ENCODE data around the gene DYSF. TPM values are rescaled to one million over a fixed set of nuclear protein-coding genes. Genes with fewer than 3 reads are reported as not detected.
A peak's percentile ranks its signal among the peaks of the same experiment; 100 is the strongest.

Gene DYSF
- total RNA-seq, 4 donors from 2014 or later = 2.4 to 10.6 (median 4.3) TPM

GRCh38 chr2:71613953-71614925, 160.9 kb downstream of the DYSF start:
- H3K36me3 ChIP-seq = no peaks in the 10 kb centered on the region
- peaks cover 9 to 21% (median 13%) of the 10 kb centered on the region in 3 donors for H3K4me1 ChIP-seq
- H3K4me3 ChIP-seq = no peak overlapping the region
- peak overlapping the region; percentile 39 to 87 (median 74) for H3K27ac ChIP-seq
- WGBS, 2 donors = 88 to 90% methylated on average over 4 to 6 of the region's 8 CpGs
- H3K9me3 ChIP-seq = no peaks in the 10 kb centered on the region
- intact Hi-C loops (cut with DNase I) = no loop called here
- no peak for DNase-seq
- TF ChIP-seq CTCF (IDR thresholded peaks at IDR 0.05) = no peak
- H3K27me3 ChIP-seq = no peaks in the 10 kb centered on the region

- no peak overlapping the region for H3K4me3 ChIP-seq
- intact Hi-C loops (cut with DNase I) = no loop called here
- no peaks in the 10 kb centered on the region for H3K9me3 ChIP-seq
- H3K36me3 ChIP-seq = no peaks in the 10 kb centered on the region
- DNase-seq = no peak
- 35 to 86% methylated on average over 1 to 4 of the region's 9 CpGs for WGBS, 2 donors
- TF ChIP-seq CTCF (IDR thresholded peaks at IDR 0.05) (no peak), POLR2A (IDR thresholded peaks at IDR 0.05) (no peak)
- peaks cover 9 to 21% (median 13%) of the 10 kb centered on the region in 3 donors for H3K4me1 ChIP-seq
- H3K27ac ChIP-seq = peak overlapping the region; percentile 39 to 87 (median 74)
- H3K27me3 ChIP-seq = no peaks in the 10 kb centered on the region
These were observed 161.8 kb downstream of the DYSF start for GRCh38 chr2:71614976-71615766.

- H3K4me3 ChIP-seq = no peak overlapping the region
- 72 to 73% methylated on average over 12 to 13 of the region's 13 CpGs for WGBS, 2 donors
- H3K9me3 ChIP-seq = no peaks in the 10 kb centered on the region
- no peak for DNase-seq
- peaks cover 9 to 21% (median 13%) of the 10 kb centered on the region in 3 donors for H3K4me1 ChIP-seq
- H3K27me3 ChIP-seq = no peaks in the 10 kb centered on the region
- no peaks in the 10 kb centered on the region for H3K36me3 ChIP-seq
- intact Hi-C loops (cut with DNase I) = no loop called here
- peak overlapping the region; percentile 39 to 87 (median 74) for H3K27ac ChIP-seq
- TF ChIP-seq CTCF (IDR thresholded peaks at IDR 0.05) (no peak), POLR2A (IDR thresholded peaks at IDR 0.05) (no peak)
These were observed 162.7 kb downstream of the DYSF start for GRCh38 chr2:71615767-71616730.

- H3K27me3 ChIP-seq = no peaks in the 10 kb centered on the region
- no peak overlapping the region for H3K27ac ChIP-seq
- TF ChIP-seq CTCF (IDR thresholded peaks at IDR 0.05) = no peak
- no peak for TF ChIP-seq POLR2A (IDR thresholded peaks at IDR 0.05)
- H3K36me3 ChIP-seq = no peaks in the 10 kb centered on the region
- intact Hi-C loops (cut with DNase I) = no loop called here
- no peaks in the 10 kb centered on the region for H3K9me3 ChIP-seq
- no peak for DNase-seq
- 92 to 93% methylated on average over 5 of the region's 5 CpGs for WGBS, 2 donors
- H3K4me1 ChIP-seq = peaks cover 9 to 21% (median 13%) of the 10 kb centered on the region in 3 donors
- H3K4me3 ChIP-seq = no peak overlapping the region
These were observed 163.9 kb downstream of the DYSF start for GRCh38 chr2:71617266-71617665.

Measured in esophagus squamous epithelium (tissue), 5 donors.